ENCODE data around the gene MSI2. TPM values are rescaled to one million over a fixed set of nuclear protein-coding genes. Genes with fewer than 3 reads are reported as not detected.

Gene MSI2
- total and polyA plus RNA-seq, 2 donors (not counting 1 experiment from before 2014, with no cell fraction given): 16.1 to 196 TPM

GRCh38 chr17:57486882-57487301, 230.6 kb downstream of the MSI2 start:
- Histone ChIP-seq H3K4me2 (replicated peaks; ENCODE audit: low read depth, low read length, poor library complexity, severe bottlenecking) (peak overlapping the region; percentile 47), H3K27ac (ENCODE audit: low read length in 2 of 2) (no peak overlapping the region), H3K4me1 (ENCODE audit: control insufficient read depth in 2 of 2, insufficient read depth in 2 of 2, low read length in 2 of 2) (peaks cover 26 to 32% of the 10 kb centered on the region in 2 donors), H3K9ac (ENCODE audit: low read length) (no peak overlapping the region), H3K9me3 (ENCODE audit: control extremely low read depth in 1 of 3, control insufficient read depth in 2 of 3, insufficient read depth in 1 of 3, low read length in 2 of 3) (no peaks in the 10 kb centered on the region), H3K79me2 (ENCODE audit: control insufficient read depth, insufficient read depth, low read length) (peaks cover 59% of the 10 kb centered on the region), H2AFZ (ENCODE audit: insufficient read depth, low read depth, low read length, poor library complexity, severe bottlenecking) (no peak overlapping the region), H3K27me3 (replicated peaks in 1 of 4; ENCODE audit: control extremely low read depth in 1 of 4, control insufficient read depth in 3 of 4, insufficient read depth in 4 of 4, low read length in 3 of 4) (no peaks in the 10 kb centered on the region), H3K4me3 (ENCODE audit: control extremely low read depth in 1 of 5, extremely low read depth in 1 of 5, insufficient read depth in 1 of 5, low read depth in 2 of 5, low read length in 4 of 5) (no peak overlapping the region), H4K20me1 (ENCODE audit: control insufficient read depth, insufficient read depth, low read length, poor library complexity, severe bottlenecking) (peaks cover 3% of the 10 kb centered on the region), H3K36me3 (replicated peaks in 1 of 2; ENCODE audit: control extremely low read depth in 1 of 2, control insufficient read depth in 1 of 2, extremely low read depth in 1 of 2, insufficient read depth in 2 of 2, low read length in 1 of 2) (no peaks in the 10 kb centered on the region)
- ChIA-PET CTCF (interaction anchor here (1.0 kb wide), 1 partner anchor 244 kb away, joined by 8 read pairs; no protein-coding TSS in a partner anchor), POLR2A (no interaction called here)
- TF ChIP-seq, protein P1, sequence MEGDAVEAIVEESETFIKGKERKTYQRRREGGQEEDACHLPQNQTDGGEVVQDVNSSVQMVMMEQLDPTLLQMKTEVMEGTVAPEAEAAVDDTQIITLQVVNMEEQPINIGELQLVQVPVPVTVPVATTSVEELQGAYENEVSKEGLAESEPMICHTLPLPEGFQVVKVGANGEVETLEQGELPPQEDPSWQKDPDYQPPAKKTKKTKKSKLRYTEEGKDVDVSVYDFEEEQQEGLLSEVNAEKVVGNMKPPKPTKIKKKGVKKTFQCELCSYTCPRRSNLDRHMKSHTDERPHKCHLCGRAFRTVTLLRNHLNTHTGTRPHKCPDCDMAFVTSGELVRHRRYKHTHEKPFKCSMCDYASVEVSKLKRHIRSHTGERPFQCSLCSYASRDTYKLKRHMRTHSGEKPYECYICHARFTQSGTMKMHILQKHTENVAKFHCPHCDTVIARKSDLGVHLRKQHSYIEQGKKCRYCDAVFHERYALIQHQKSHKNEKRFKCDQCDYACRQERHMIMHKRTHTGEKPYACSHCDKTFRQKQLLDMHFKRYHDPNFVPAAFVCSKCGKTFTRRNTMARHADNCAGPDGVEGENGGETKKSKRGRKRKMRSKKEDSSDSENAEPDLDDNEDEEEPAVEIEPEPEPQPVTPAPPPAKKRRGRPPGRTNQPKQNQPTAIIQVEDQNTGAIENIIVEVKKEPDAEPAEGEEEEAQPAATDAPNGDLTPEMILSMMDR (IDR thresholded peaks at IDR 0.05): no peak
- no peak for TF ChIP-seq EZH2 (IDR thresholded peaks at IDR 0.05; ENCODE audit: borderline replicate concordance, insufficient read depth, low read depth, low read length, poor library complexity, severe bottlenecking)
- Mint-ChIP-seq H3K27ac (no peak overlapping the region), H3K27me3 (no peaks in the 10 kb centered on the region), H3K4me1 (peaks cover 54% of the 10 kb centered on the region), H3K9me3 (ENCODE audit: insufficient read depth) (no peaks in the 10 kb centered on the region), H3K4me3 (peak overlapping the region; percentile 30)
- WGBS (ENCODE audit: insufficient coverage): 51% methylated on average over 4 of the region's 4 CpGs
- peak; percentile 46 for DNase-seq
- ATAC-seq (ENCODE audit: low read depth): no peak
- intact Hi-C loops (cut with micrococcal nuclease): no loop called here

DNA sequence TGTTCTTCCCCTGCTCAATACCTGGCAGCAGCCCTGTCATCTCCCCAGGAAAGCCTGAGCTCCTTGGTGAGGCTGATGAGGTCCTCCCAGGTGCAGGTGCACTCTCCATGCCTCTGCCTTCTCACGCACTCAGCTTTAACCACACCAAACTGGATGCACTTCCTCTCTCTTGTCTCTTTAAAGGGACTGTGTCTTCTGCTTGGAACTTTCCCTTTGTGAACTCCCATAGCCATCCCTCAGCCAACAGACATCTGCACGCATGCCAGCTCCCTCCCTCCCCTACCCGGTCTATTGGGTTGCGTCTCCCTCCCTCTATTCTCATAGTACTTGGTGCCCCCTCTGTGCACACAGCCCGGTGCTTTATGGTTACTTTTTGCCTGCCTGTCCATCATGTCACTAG, 231.2 kb downstream of the MSI2 start:
- H3K9me3 Mint-ChIP-seq (ENCODE audit: insufficient read depth): no peaks in the 10 kb centered on the region
- intact Hi-C loops (cut with micrococcal nuclease): no loop called here
- Histone ChIP-seq H3K4me1 (ENCODE audit: control insufficient read depth in 2 of 2, insufficient read depth in 2 of 2, low read length in 2 of 2) (peaks cover 27 to 35% of the 10 kb centered on the region in 2 donors), H3K36me3 (replicated peaks in 1 of 2; ENCODE audit: control extremely low read depth in 1 of 2, control insufficient read depth in 1 of 2, extremely low read depth in 1 of 2, insufficient read depth in 2 of 2, low read length in 1 of 2) (no peaks in the 10 kb centered on the region), H3K79me2 (ENCODE audit: control insufficient read depth, insufficient read depth, low read length) (peaks cover 64% of the 10 kb centered on the region), H3K9ac (ENCODE audit: low read length) (no peak overlapping the region), H3K4me3 (ENCODE audit: control extremely low read depth in 1 of 5, extremely low read depth in 1 of 5, insufficient read depth in 1 of 5, low read depth in 2 of 5, low read length in 4 of 5) (no peak overlapping the region), H3K4me2 (replicated peaks; ENCODE audit: low read depth, low read length, poor library complexity, severe bottlenecking) (peak overlapping the region; percentile 47), H3K27ac (ENCODE audit: low read length in 2 of 2) (no peak overlapping the region), H2AFZ (ENCODE audit: insufficient read depth, low read depth, low read length, poor library complexity, severe bottlenecking) (no peak overlapping the region), H3K27me3 (replicated peaks in 1 of 4; ENCODE audit: control extremely low read depth in 1 of 4, control insufficient read depth in 3 of 4, insufficient read depth in 4 of 4, low read length in 3 of 4) (no peaks in the 10 kb centered on the region), H4K20me1 (ENCODE audit: control insufficient read depth, insufficient read depth, low read length, poor library complexity, severe bottlenecking) (peaks cover 3% of the 10 kb centered on the region), H3K9me3 (ENCODE audit: control extremely low read depth in 1 of 3, control insufficient read depth in 2 of 3, insufficient read depth in 1 of 3, low read length in 2 of 3) (no peaks in the 10 kb centered on the region)
- no peak overlapping the region for H3K27ac Mint-ChIP-seq
- H3K4me1 Mint-ChIP-seq: peaks cover 57% of the 10 kb centered on the region
- TF ChIP-seq EZH2 (IDR thresholded peaks at IDR 0.05; ENCODE audit: borderline replicate concordance, insufficient read depth, low read depth, low read length, poor library complexity, severe bottlenecking): no peak
- TF ChIP-seq, protein P1 (IDR thresholded peaks at IDR 0.05): no peak
- 31% methylated on average over 2 of the region's 5 CpGs for WGBS (ENCODE audit: insufficient coverage)
- no peak for ATAC-seq (ENCODE audit: low read depth)
- peak overlapping the region; percentile 5 for H3K4me3 Mint-ChIP-seq
- ChIA-PET CTCF (no interaction called here), POLR2A (interaction anchor here (0.5 kb wide), 1 partner anchor 452 kb away, joined by 5 read pairs; no protein-coding TSS in a partner anchor)
- no peaks in the 10 kb centered on the region for H3K27me3 Mint-ChIP-seq
- no peak for DNase-seq

Measured in B cell (primary cell).